Sigmoid colon (tissue), 7 donors: ENCODE data around the gene ASXL1. TPM values are rescaled to one million over a fixed set of nuclear protein-coding genes. Genes with fewer than 3 reads are reported as not detected.

Source experiments
- DNase-seq: peaks from one replicate; pipeline ENCODE4 v3.0.0-alpha.2; 2019
- H3K27ac ChIP-seq, 4 donors: fragments of 200-600 bp; sonication (generic); one replicate each; pipeline ENCODE4 v1.5.1; 2016 to 2019; ENCODE audit warnings: mild to moderate bottlenecking in 1 of 4
- H3K27me3 ChIP-seq, 3 donors: fragments of 200-600 bp; sonication (generic); one replicate each; pipeline ENCODE4 v1.5.1; 2019; ENCODE audit warnings: mild to moderate bottlenecking in 1 of 3
- H3K36me3 ChIP-seq, 4 donors: fragments of 200-600 bp; sonication (generic); one replicate each; pipeline ENCODE4 v1.5.1; 2016 to 2019
- H3K4me1 ChIP-seq, 4 donors: fragments of 200-600 bp; sonication (generic); one replicate each; pipeline ENCODE4 v1.5.1; 2017 to 2019
- H3K4me3 ChIP-seq, 4 donors: fragments of 200-600 bp; sonication (generic); one replicate each; pipeline ENCODE4 v1.5.1; 2017 to 2019; ENCODE audit warnings: mild to moderate bottlenecking in 2 of 4, moderate library complexity in 1 of 4
- H3K9me3 ChIP-seq, 4 donors: fragments of 200-600 bp in 3 of 4; sonication (generic) in 3 of 4; one replicate each; pipeline versions ENCODE4 v1.5.1 to v1.6.1; 2013 to 2019
- CTCF ChIP-seq, 4 experiments: fragments of 450-650 bp in 3 of 4; fragments of 200-600 bp in 1 of 4; IDR thresholded peaks; one replicate each; pipeline ENCODE4 v1.5.1; 2016 to 2019; ENCODE audit warnings: antibody characterized with exemption in 4 of 4, mild to moderate bottlenecking in 3 of 4, moderate library complexity in 2 of 4
- EP300 ChIP-seq, 4 donors: sonication (generic); formaldehyde crosslinking; IDR thresholded peaks; one replicate each; pipeline ENCODE4 v1.6.1; 2017; ENCODE audit warnings: antibody characterized with exemption in 4 of 4
- POLR2A ChIP-seq, 2 donors: fragments of 450-650 bp; IDR thresholded peaks; one replicate each; pipeline ENCODE4 v1.6.1; 2016; ENCODE audit warnings: antibody characterized with exemption in 2 of 2, mild to moderate bottlenecking in 2 of 2, moderate library complexity in 2 of 2
- POLR2AphosphoS5 ChIP-seq, 4 donors: sonication (generic); formaldehyde crosslinking; IDR thresholded peaks; one replicate each; pipeline ENCODE4 v1.6.1; 2017; ENCODE audit warnings: antibody characterized with exemption in 4 of 4
- WGBS, 2 donors: extraction: QIAGEN DNeasy Blood & Tissue Kit; methylation state at CpG; one replicate each; pipeline ENCODE4 v1.1.7; 2013; 5-methylcytosine and 5-hydroxymethylcytosine counted together
- intact Hi-C: fragments of 100-400 bp; cut with DNase I; formaldehyde crosslinking; loops from one replicate; pipeline ENCODE4 v1.15.1; 2023
- polyA plus RNA-seq, 3 donors: library from polyadenylated mRNA; stranded (reverse); fragments of 200-250 nt; gene quantifications; one replicate each; pipeline ENCODE4 v1.2.3, GENCODE V29; 2013
- total RNA-seq, 4 donors: library from RNA; depleted of rRNA; stranded (reverse); fragments of >200 nt; gene quantifications; one replicate each; pipeline ENCODE4 v1.1.0, GENCODE V29; 2016
- donor health status: healthy with polysubstance abuse.
- donor health status: Bipolar disorder and iron deficiency.
- donor health status: healthy.

The ASXL1 gene
- total and polyA plus RNA-seq, 7 donors: 6.0 to 102 (median 46.7) TPM

GRCh38 chr20:32359633-32360332, 1.7 kb downstream of the ASXL1 start:
- intact Hi-C loops: loop anchor here (2.0 to 10.0 kb wide), 4 partner anchors 82 to 155 kb away; partner anchors contain the start of genes KIF3B, PLAGL2 and POFUT1
- Histone ChIP-seq H3K36me3 (no peaks in the 10 kb centered on the region), H3K4me1 (peaks cover 0 to 83% (median 72%) of the 10 kb centered on the region in 4 donors), H3K9me3 (no peaks in the 10 kb centered on the region), H3K4me3 (peak overlapping the region; percentile 94 to 98 (median 97)), H3K27ac (peak overlapping the region; percentile 96 to 99 (median 96)), H3K27me3 (no peaks in the 10 kb centered on the region)
- DNase-seq: no peak
- TF ChIP-seq EP300 (IDR thresholded peaks at IDR 0.05) (no peak), CTCF (IDR thresholded peaks at IDR 0.05) (no peak), POLR2AphosphoS5 (IDR thresholded peaks at IDR 0.05) (no peak), POLR2A (IDR thresholded peaks at IDR 0.05) (no peak)
- WGBS, 2 donors: 7 to 16% methylated on average over 11 of the region's 11 CpGs

- Histone ChIP-seq H3K36me3 (no peaks in the 10 kb centered on the region), H3K27ac (peak overlapping the region; percentile 96 to 99 (median 96)), H3K4me3 (peak overlapping the region; percentile 6 to 98 (median 97)), H3K27me3 (no peaks in the 10 kb centered on the region), H3K4me1 (peaks cover 0 to 83% (median 72%) of the 10 kb centered on the region in 4 donors), H3K9me3 (no peaks in the 10 kb centered on the region)
- 6 to 32% methylated on average over 5 of the region's 5 CpGs for WGBS, 2 donors
- DNase-seq: no peak
- TF ChIP-seq CTCF (IDR thresholded peaks at IDR 0.05): no peak
- TF ChIP-seq POLR2A (IDR thresholded peaks at IDR 0.05): no peak
- TF ChIP-seq POLR2AphosphoS5 (IDR thresholded peaks at IDR 0.05): no peak
- TF ChIP-seq EP300 (IDR thresholded peaks at IDR 0.05): no peak
- intact Hi-C loops: loop anchor here (10.0 kb wide), 1 partner anchor 155 kb away; the partner anchor contains the start of genes PLAGL2 and POFUT1
Observed at GRCh38 chr20:32360333-32360634, 2.2 kb downstream of the ASXL1 start.

GRCh38 chr20:32362901-32363364, 4.8 kb downstream of the ASXL1 start:
- intact Hi-C loops: loop anchor here (10.0 kb wide), 1 partner anchor 158 kb away; the partner anchor contains the start of genes PLAGL2 and POFUT1
- H3K27me3 ChIP-seq: no peaks in the 10 kb centered on the region
- WGBS, 2 donors: 20 to 38% methylated on average over 4 of the region's 4 CpGs
- H3K27ac ChIP-seq: peak overlapping the region in 3 of 4 donors; percentile 41 to 97 (median 58)
- no peak for DNase-seq
- no peak for TF ChIP-seq EP300 (IDR thresholded peaks at IDR 0.05)
- TF ChIP-seq CTCF (IDR thresholded peaks at IDR 0.05): no peak
- TF ChIP-seq POLR2A (IDR thresholded peaks at IDR 0.05): no peak
- no peak for TF ChIP-seq POLR2AphosphoS5 (IDR thresholded peaks at IDR 0.05)
- no peak overlapping the region for H3K4me3 ChIP-seq
- H3K4me1 ChIP-seq: peaks cover 0 to 87% (median 77%) of the 10 kb centered on the region in 4 donors
- no peaks in the 10 kb centered on the region for H3K36me3 ChIP-seq
- no peaks in the 10 kb centered on the region for H3K9me3 ChIP-seq

- H3K36me3 ChIP-seq: no peaks in the 10 kb centered on the region
- WGBS, 2 donors: 43 to 68% methylated on average over 2 of the region's 2 CpGs
- no peaks in the 10 kb centered on the region for H3K9me3 ChIP-seq
- peaks cover 0 to 92% (median 82%) of the 10 kb centered on the region in 4 donors for H3K4me1 ChIP-seq
- intact Hi-C loops: loop anchor here (10.0 kb wide), 1 partner anchor 159 kb away; the partner anchor contains the start of genes PLAGL2 and POFUT1
- no peak for TF ChIP-seq POLR2A (IDR thresholded peaks at IDR 0.05)
- TF ChIP-seq EP300 (IDR thresholded peaks at IDR 0.05): no peak
- TF ChIP-seq CTCF (IDR thresholded peaks at IDR 0.05): no peak
- TF ChIP-seq POLR2AphosphoS5 (IDR thresholded peaks at IDR 0.05): no peak
- no peak overlapping the region for H3K4me3 ChIP-seq
- DNase-seq: no peak
- H3K27ac ChIP-seq: peak overlapping the region in 3 of 4 donors; percentile 41 to 97 (median 58)
- no peaks in the 10 kb centered on the region for H3K27me3 ChIP-seq
Observed at GRCh38 chr20:32363492-32363891, 5.4 kb downstream of the ASXL1 start.
